Thymus (tissue), 11 donors: Measurements from ENCODE around the gene SYT17. TPM values are rescaled to one million over a fixed set of nuclear protein-coding genes. Genes with fewer than 3 reads are reported as not detected.

Source experiments
- DNase-seq, 9 donors: peaks; one replicate each; pipeline ENCODE4 v3.0.0-alpha.2; 2013; ENCODE audit warnings: low spot score in 9 of 9, low read depth in 6 of 9, missing footprints in 1 of 9
- H3K27ac ChIP-seq, 2 donors: one replicate each; pipeline ENCODE4 v1.5.1; 2013; ENCODE audit warnings: control low read depth in 1 of 2, low read depth in 1 of 2, low read length in 1 of 2, mild to moderate bottlenecking in 1 of 2, moderate library complexity in 1 of 2
- H3K27me3 ChIP-seq, 2 donors: one replicate each; pipeline ENCODE4 v1.5.1; 2013; ENCODE audit warnings: low read length in 1 of 2; ENCODE audit not compliant: control insufficient read depth in 2 of 2, insufficient read depth in 1 of 2
- H3K36me3 ChIP-seq, 2 donors: one replicate each; pipeline ENCODE4 v1.5.1; 2013; ENCODE audit warnings: low read length in 1 of 2, mild to moderate bottlenecking in 1 of 2, moderate library complexity in 1 of 2; ENCODE audit not compliant: control insufficient read depth in 2 of 2, insufficient read depth in 2 of 2
- H3K4me1 ChIP-seq, 2 donors: one replicate each; pipeline ENCODE4 v1.5.1; 2013; ENCODE audit warnings: low read length in 2 of 2; ENCODE audit not compliant: control insufficient read depth in 2 of 2, insufficient read depth in 2 of 2
- H3K4me3 ChIP-seq, 2 donors: one replicate each; pipeline ENCODE4 v1.5.1; 2013; ENCODE audit warnings: low read length in 2 of 2, control low read depth in 1 of 2, mild to moderate bottlenecking in 1 of 2
- H3K9me3 ChIP-seq, 2 donors: one replicate each; pipeline ENCODE4 v1.5.1; 2013; ENCODE audit warnings: low read length in 1 of 2, mild to moderate bottlenecking in 1 of 2; ENCODE audit not compliant: control insufficient read depth in 2 of 2, insufficient read depth in 1 of 2
- WGBS: extraction: QIAGEN DNeasy Blood & Tissue Kit; methylation state at CpG from one replicate; pipeline ENCODE4 v1.1.7; 2013; 5-methylcytosine and 5-hydroxymethylcytosine counted together
- polyA plus RNA-seq: library from polyadenylated mRNA; stranded (reverse); fragments of 200-250 nt; gene quantifications from one replicate; pipeline ENCODE4 v1.2.3, GENCODE V29; 2013
- total RNA-seq: library from RNA; stranded (reverse); fragments of 120-200 nt; gene quantifications from one replicate; pipeline ENCODE4 v1.2.4, GENCODE V29; 2013
- donor health status: healthy.

SYT17 gene
- total and polyA plus RNA-seq, 2 donors, result 0.38 to 0.52 TPM

GRCh38 chr16:19230575-19230974, 62.5 kb downstream of the SYT17 start:
- Histone ChIP-seq H3K36me3 (no peaks in the 10 kb centered on the region), H3K4me3 (no peak overlapping the region), H3K27me3 (no peaks in the 10 kb centered on the region), H3K27ac (no peak overlapping the region), H3K9me3 (no peaks in the 10 kb centered on the region), H3K4me1 (no peaks in the 10 kb centered on the region)
- DNase-seq, result no peak
- 95% methylated on average over 3 of the region's 3 CpGs for WGBS

GRCh38 chr16:19231881-19232280, 63.8 kb downstream of the SYT17 start:
- H3K27ac ChIP-seq, result no peak overlapping the region
- no peak overlapping the region for H3K4me3 ChIP-seq
- no peaks in the 10 kb centered on the region for H3K27me3 ChIP-seq
- no peaks in the 10 kb centered on the region for H3K36me3 ChIP-seq
- no peaks in the 10 kb centered on the region for H3K4me1 ChIP-seq
- WGBS, result 90% methylated on average over 8 of the region's 8 CpGs
- peaks cover 0 to 3% of the 10 kb centered on the region in 2 donors for H3K9me3 ChIP-seq
- no peak for DNase-seq

GRCh38 chr16:19232988-19233387, 64.9 kb downstream of the SYT17 start:
- Histone ChIP-seq H3K27me3 (no peaks in the 10 kb centered on the region), H3K36me3 (no peaks in the 10 kb centered on the region), H3K4me3 (no peak overlapping the region), H3K9me3 (peaks cover 0 to 3% of the 10 kb centered on the region in 2 donors), H3K4me1 (no peaks in the 10 kb centered on the region), H3K27ac (no peak overlapping the region)
- DNase-seq, result no peak
- WGBS, result 88% methylated on average over 5 of the region's 5 CpGs

DNA sequence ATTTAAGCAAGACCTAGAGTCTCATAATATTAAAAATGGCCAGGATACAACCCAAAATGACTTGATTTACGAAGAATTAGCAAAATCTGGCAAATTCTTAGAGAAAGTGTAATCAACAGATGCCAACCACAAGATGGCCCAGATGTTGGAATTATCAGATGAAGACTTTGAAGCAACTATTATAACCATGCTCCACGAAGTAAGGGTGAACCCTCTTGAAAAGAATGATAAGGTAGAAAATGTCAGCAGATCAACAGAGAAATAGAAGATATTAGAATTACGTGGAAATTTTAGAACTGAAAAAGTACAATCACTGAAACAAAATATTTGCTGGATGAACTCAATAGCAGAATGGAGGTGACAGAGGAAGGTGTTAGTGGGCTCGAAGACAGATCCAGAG, 67.4 kb downstream of the SYT17 start:
- H3K9me3 ChIP-seq, result peaks cover under 1 to 14% of the 10 kb centered on the region in 2 donors
- 91% methylated on average over 4 of the region's 4 CpGs for WGBS
- no peaks in the 10 kb centered on the region for H3K4me1 ChIP-seq
- no peak overlapping the region for H3K4me3 ChIP-seq
- no peaks in the 10 kb centered on the region for H3K36me3 ChIP-seq
- DNase-seq, result no peak
- H3K27me3 ChIP-seq, result no peaks in the 10 kb centered on the region
- H3K27ac ChIP-seq, result no peak overlapping the region

GRCh38 chr16:19235886-19236285, 67.8 kb downstream of the SYT17 start:
- Histone ChIP-seq H3K36me3 (no peaks in the 10 kb centered on the region), H3K9me3 (peaks cover 3 to 16% of the 10 kb centered on the region in 2 donors)
- WGBS, result 96% methylated on average over 4 of the region's 4 CpGs

DNA sequence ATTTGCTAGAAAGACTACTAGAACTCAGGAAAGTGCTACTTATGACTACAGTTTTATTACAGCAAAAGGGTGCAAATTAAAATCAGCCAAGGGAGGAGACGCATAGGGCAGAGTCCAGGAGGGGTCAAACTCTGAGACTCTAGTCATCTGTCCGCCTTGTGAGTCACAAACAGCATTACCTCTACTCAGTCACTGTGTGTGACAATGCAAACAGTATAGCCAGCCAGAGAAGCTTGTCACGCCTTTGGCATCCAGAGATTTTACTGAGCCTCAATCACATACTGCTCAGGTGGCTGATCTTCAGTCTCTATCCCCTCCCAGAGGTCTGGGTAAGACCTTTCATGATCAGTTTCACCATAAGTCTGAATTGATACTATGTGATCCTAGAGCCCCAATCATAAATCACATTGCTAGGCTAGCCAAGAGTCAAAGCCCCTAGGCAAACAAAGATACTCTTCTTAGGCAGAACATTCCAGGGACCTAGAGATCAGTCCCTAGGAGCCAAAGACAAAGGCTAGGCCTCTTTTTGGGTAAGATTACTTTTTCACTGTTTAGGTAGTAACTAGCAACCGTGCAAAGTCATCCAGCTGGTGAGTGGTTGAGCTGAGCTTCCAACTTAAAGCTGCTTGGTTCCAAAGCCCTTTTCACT, 68.6 kb downstream of the SYT17 start:
- Histone ChIP-seq H3K9me3 (peaks cover 3 to 16% of the 10 kb centered on the region in 2 donors), H3K27me3 (no peaks in the 10 kb centered on the region), H3K4me3 (no peak overlapping the region), H3K4me1 (no peaks in the 10 kb centered on the region), H3K36me3 (no peaks in the 10 kb centered on the region), H3K27ac (no peak overlapping the region)
- 91% methylated on average over 4 of the region's 4 CpGs for WGBS
- DNase-seq, result no peak

More at GRCh38 chr16:19235886-19236285, 67.8 kb downstream of the SYT17 start:
- H3K27me3 ChIP-seq, result no peaks in the 10 kb centered on the region
- H3K27ac ChIP-seq, result no peak overlapping the region
- no peaks in the 10 kb centered on the region for H3K4me1 ChIP-seq
- DNase-seq, result no peak
- H3K4me3 ChIP-seq, result no peak overlapping the region

- peaks cover 3 to 16% of the 10 kb centered on the region in 2 donors for H3K9me3 ChIP-seq
- H3K36me3 ChIP-seq, result no peaks in the 10 kb centered on the region
- no peaks in the 10 kb centered on the region for H3K4me1 ChIP-seq
- no peaks in the 10 kb centered on the region for H3K27me3 ChIP-seq
- H3K4me3 ChIP-seq, result no peak overlapping the region
- DNase-seq, result no peak
- H3K27ac ChIP-seq, result no peak overlapping the region
- WGBS, result 92% methylated on average over 4 of the region's 4 CpGs
Observed at GRCh38 chr16:19238406-19238805, 70.4 kb downstream of the SYT17 start.

GRCh38 chr16:19239511-19240155, 71.6 kb downstream of the SYT17 start:
- Histone ChIP-seq H3K27ac (no peak overlapping the region), H3K27me3 (no peaks in the 10 kb centered on the region), H3K4me1 (no peaks in the 10 kb centered on the region), H3K4me3 (no peak overlapping the region), H3K36me3 (no peaks in the 10 kb centered on the region), H3K9me3 (peaks cover 3 to 16% of the 10 kb centered on the region in 2 donors)
- 98% methylated on average over 13 of the region's 13 CpGs for WGBS
- no peak for DNase-seq

GRCh38 chr16:19240494-19240893, 72.5 kb downstream of the SYT17 start:
- DNase-seq, result no peak
- no peak overlapping the region for H3K4me3 ChIP-seq
- no peaks in the 10 kb centered on the region for H3K27me3 ChIP-seq
- H3K9me3 ChIP-seq, result peaks cover 3 to 16% of the 10 kb centered on the region in 2 donors
- no peaks in the 10 kb centered on the region for H3K4me1 ChIP-seq
- 98% methylated on average over 7 of the region's 7 CpGs for WGBS
- H3K36me3 ChIP-seq, result no peaks in the 10 kb centered on the region
- no peak overlapping the region for H3K27ac ChIP-seq
